Peyer's patch (tissue), 4 donors: ENCODE measurements around the gene ADTRP. TPM values are rescaled to one million over a fixed set of nuclear protein-coding genes. Genes with fewer than 3 reads are reported as not detected.
A peak's percentile ranks its signal among the peaks of the same experiment; 100 is the strongest.

Experiments
- DNase-seq, 3 donors: peaks; one replicate each; pipeline ENCODE4 v3.0.0-alpha.2; 2017 to 2019
- H3K27ac ChIP-seq, 4 donors: fragments of 200-600 bp; sonication (generic); one replicate each; pipeline ENCODE4 v1.5.1; 2016 to 2019
- H3K27me3 ChIP-seq, 2 donors: fragments of 200-600 bp; sonication (generic); one replicate each; pipeline ENCODE4 v1.5.1; 2019
- H3K36me3 ChIP-seq, 3 donors: fragments of 200-600 bp; sonication (generic); one replicate each; pipeline ENCODE4 v1.5.1; 2016 to 2019
- H3K4me1 ChIP-seq, 4 donors: fragments of 200-600 bp; sonication (generic); one replicate each; pipeline ENCODE4 v1.5.1; 2016 to 2019
- H3K4me3 ChIP-seq, 4 donors: fragments of 200-600 bp; sonication (generic); 1 replicate in 3 of 4; 2 replicates in 1 of 4; pipeline ENCODE4 v1.5.1; 2016 to 2019; ENCODE audit warnings: mild to moderate bottlenecking in 1 of 4
- H3K9me3 ChIP-seq, 4 donors: fragments of 200-600 bp; sonication (generic); one replicate each; pipeline ENCODE4 v1.5.1; 2016 to 2019; ENCODE audit warnings: mild to moderate bottlenecking in 1 of 4
- POLR2A ChIP-seq, 2 donors: fragments of 450-650 bp; IDR thresholded peaks; one replicate each; pipeline ENCODE4 v1.5.1; 2017; ENCODE audit warnings: antibody characterized with exemption in 2 of 2, mild to moderate bottlenecking in 2 of 2, moderate library complexity in 2 of 2
- total RNA-seq, 4 donors: library from RNA; depleted of rRNA; stranded (reverse); fragments of >200 nt; gene quantifications; one replicate each; pipeline ENCODE4 v1.1.0, GENCODE V29; 2016
- TF ChIP-seq, protein P1 (sequence below), 6 experiments: fragments of 450-650 bp in 4 of 6; fragments of 200-600 bp in 2 of 6; sonication (generic) in 1 of 6; IDR thresholded peaks; one replicate each; pipeline ENCODE4 v1.5.1; 2017 to 2019; ENCODE audit warnings: antibody characterized with exemption in 6 of 6, mild to moderate bottlenecking in 3 of 6, moderate library complexity in 1 of 6

Gene ADTRP
- total RNA-seq, 4 donors from 2014 or later: 33.8 to 187 (median 133) TPM

DNA sequence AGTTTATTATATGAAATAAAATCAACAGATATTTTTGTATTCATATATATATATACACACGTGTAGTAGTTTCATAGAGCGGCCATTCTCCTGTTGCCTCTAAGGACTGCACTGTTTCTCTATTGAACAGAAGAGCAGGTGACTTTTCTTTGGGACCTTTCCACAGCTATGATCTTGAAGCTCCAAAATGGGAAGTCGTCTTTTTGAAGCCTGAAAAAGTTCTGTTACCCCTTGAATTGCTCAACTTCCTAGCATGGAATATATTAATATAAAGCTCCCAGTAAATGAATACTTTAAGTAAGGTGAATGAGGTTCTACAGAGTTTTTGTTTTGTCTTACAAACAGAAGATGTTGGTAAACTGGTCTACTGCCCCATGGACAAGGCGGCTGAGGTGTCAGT, 42.2 kb upstream of the ADTRP start:
- no peak for DNase-seq
- Histone ChIP-seq H3K9me3 (no peaks in the 10 kb centered on the region), H3K4me3 (no peak overlapping the region), H3K4me1 (no peaks in the 10 kb centered on the region), H3K27ac (no peak overlapping the region), H3K27me3 (no peaks in the 10 kb centered on the region), H3K36me3 (no peaks in the 10 kb centered on the region)
- no peak for TF ChIP-seq POLR2A (IDR thresholded peaks at IDR 0.05)
- TF ChIP-seq, protein P1, sequence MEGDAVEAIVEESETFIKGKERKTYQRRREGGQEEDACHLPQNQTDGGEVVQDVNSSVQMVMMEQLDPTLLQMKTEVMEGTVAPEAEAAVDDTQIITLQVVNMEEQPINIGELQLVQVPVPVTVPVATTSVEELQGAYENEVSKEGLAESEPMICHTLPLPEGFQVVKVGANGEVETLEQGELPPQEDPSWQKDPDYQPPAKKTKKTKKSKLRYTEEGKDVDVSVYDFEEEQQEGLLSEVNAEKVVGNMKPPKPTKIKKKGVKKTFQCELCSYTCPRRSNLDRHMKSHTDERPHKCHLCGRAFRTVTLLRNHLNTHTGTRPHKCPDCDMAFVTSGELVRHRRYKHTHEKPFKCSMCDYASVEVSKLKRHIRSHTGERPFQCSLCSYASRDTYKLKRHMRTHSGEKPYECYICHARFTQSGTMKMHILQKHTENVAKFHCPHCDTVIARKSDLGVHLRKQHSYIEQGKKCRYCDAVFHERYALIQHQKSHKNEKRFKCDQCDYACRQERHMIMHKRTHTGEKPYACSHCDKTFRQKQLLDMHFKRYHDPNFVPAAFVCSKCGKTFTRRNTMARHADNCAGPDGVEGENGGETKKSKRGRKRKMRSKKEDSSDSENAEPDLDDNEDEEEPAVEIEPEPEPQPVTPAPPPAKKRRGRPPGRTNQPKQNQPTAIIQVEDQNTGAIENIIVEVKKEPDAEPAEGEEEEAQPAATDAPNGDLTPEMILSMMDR (IDR thresholded peaks at IDR 0.05): no peak

DNA sequence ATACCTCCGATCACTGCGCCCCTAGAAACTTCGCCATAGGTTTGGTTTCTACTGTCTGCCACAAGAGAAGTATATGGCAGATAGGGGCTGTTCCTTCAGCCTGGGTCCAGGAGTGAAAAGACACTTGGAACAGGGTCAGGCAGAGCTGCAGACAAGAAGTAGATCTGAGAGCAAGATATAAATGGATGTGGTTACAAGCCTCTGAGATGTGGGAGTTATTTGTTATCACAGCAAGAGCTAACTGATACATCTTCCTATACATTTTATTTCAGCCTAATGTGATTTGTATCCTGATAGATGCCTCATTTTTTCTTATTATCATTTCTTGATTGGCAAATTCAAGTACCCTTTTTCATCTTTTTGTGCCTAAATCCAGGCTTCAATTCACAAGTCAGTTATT, 40.9 kb upstream of the ADTRP start:
- Histone ChIP-seq H3K27ac (no peak overlapping the region), H3K27me3 (no peaks in the 10 kb centered on the region), H3K36me3 (no peaks in the 10 kb centered on the region), H3K4me1 (no peaks in the 10 kb centered on the region), H3K9me3 (no peaks in the 10 kb centered on the region), H3K4me3 (no peak overlapping the region)
- DNase-seq: no peak
- no peak for TF ChIP-seq POLR2A (IDR thresholded peaks at IDR 0.05)
- TF ChIP-seq, protein P1 (IDR thresholded peaks at IDR 0.05): no peak

DNA sequence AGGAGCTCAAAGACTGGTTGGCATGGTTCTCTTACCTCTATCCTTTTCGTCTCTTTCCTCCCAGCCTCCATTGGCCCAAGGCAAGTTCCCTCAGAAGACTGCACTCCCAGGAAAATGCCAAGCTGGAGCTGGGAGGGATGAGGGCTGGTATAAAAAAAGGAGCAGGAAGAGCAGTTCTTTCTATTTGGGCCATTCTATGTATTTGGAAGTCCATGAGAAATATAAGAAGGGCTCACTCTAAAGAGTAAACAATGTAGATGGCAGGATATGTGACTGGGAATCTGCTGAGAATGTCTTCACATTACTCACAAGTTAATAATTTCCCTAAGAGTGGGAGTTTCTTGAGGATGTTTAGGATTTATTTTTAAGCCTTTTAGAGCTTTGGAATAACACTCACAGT, 36.6 kb upstream of the ADTRP start:
- Histone ChIP-seq H3K4me1 (peaks cover 0 to 2% (median under 1%) of the 10 kb centered on the region in 4 donors), H3K9me3 (no peaks in the 10 kb centered on the region), H3K4me3 (no peak overlapping the region), H3K27ac (no peak overlapping the region), H3K36me3 (no peaks in the 10 kb centered on the region), H3K27me3 (no peaks in the 10 kb centered on the region)
- no peak for DNase-seq
- no peak for TF ChIP-seq POLR2A (IDR thresholded peaks at IDR 0.05)
- TF ChIP-seq, protein P1 (IDR thresholded peaks at IDR 0.05): no peak

DNA sequence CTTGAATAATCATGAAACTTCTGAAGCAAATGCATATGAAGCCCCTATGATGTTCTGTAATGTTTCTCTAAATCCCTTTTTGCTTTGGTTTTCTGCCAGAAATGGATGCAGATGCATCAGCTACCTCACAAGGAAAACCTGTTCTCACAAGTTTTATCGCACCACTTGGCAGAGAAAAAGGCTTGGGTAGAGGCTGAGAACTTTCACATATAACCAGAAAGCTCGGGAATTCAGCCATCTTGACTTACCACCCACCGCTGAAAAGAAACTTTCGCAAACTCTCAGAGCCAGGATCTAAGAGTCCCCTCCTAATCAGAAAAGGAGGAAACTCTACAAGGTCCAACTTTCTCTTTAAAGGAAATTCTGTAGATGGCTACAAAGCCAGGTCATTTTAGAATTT, 36.2 kb upstream of the ADTRP start:
- no peak overlapping the region for H3K4me3 ChIP-seq
- H3K27ac ChIP-seq: no peak overlapping the region
- TF ChIP-seq, protein P1 (IDR thresholded peaks at IDR 0.05): no peak
- no peak for TF ChIP-seq POLR2A (IDR thresholded peaks at IDR 0.05)
- H3K4me1 ChIP-seq: peaks cover 0 to 6% (median 3%) of the 10 kb centered on the region in 4 donors
- H3K36me3 ChIP-seq: no peaks in the 10 kb centered on the region
- H3K27me3 ChIP-seq: no peaks in the 10 kb centered on the region
- H3K9me3 ChIP-seq: no peaks in the 10 kb centered on the region
- no peak for DNase-seq

DNA sequence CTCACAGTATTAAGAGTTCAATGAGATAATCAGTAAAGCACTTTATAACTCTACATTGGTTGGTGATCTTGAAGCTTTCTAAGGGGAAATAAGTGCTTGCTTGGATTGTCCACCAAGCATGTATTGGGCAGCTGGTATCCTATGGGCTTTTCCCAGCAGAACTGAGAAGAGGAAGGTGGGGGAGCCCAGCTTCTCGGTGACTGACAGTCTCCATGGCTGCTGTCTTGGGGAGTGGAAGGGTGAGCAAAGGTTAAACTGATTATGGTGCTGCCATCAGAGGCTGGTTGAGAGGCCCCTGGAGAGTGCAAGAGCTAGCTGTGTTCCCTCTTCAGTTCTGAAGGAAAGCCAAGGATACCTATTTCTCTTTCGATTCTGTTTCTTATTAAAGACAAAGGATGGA, 35.5 kb upstream of the ADTRP start:
- Histone ChIP-seq H3K36me3 (no peaks in the 10 kb centered on the region), H3K4me1 (peaks cover 0 to 11% (median 4%) of the 10 kb centered on the region in 4 donors), H3K4me3 (no peak overlapping the region), H3K9me3 (no peaks in the 10 kb centered on the region), H3K27ac (no peak overlapping the region), H3K27me3 (no peaks in the 10 kb centered on the region)
- TF ChIP-seq, protein P1 (IDR thresholded peaks at IDR 0.05): no peak
- TF ChIP-seq POLR2A (IDR thresholded peaks at IDR 0.05): no peak
- peak in 1 of 3 donors; percentile 50 for DNase-seq

DNA sequence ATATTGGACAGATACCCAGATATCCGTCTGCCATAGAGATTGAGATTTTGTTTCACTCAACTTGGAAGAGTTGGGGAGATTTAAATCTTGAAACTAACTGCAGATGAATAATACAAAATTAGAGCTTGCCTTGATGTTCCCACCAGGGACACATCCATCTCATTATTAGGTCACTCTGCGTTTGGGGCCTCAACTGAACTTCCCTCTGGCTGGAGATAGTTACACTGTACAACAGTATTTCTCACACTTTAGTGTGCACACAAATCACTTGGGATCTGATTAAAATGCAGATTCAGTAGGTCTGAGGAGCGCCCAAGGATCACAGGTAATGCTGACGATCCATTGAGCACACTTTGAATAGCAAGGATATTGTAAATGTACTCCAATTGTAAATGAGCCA, 35.0 kb upstream of the ADTRP start:
- Histone ChIP-seq H3K27ac (no peak overlapping the region), H3K36me3 (no peaks in the 10 kb centered on the region), H3K9me3 (no peaks in the 10 kb centered on the region), H3K27me3 (no peaks in the 10 kb centered on the region), H3K4me1 (peaks cover 0 to 11% (median 4%) of the 10 kb centered on the region in 4 donors), H3K4me3 (no peak overlapping the region)
- no peak for DNase-seq
- TF ChIP-seq, protein P1 (IDR thresholded peaks at IDR 0.05): no peak
- no peak for TF ChIP-seq POLR2A (IDR thresholded peaks at IDR 0.05)
